Endothelial cell of umbilical vein (primary cell): Measurements from ENCODE around the gene PTAR1. TPM values are rescaled to one million over a fixed set of nuclear protein-coding genes. Genes with fewer than 3 reads are reported as not detected.

ENCODE experiments used
- BruUV-seq: library from RNA; stranded (reverse); fragments of 400-500 nt; replicated peaks from 2 replicates; lab custom pipeline; 2021; lab: Mats Ljungman, UMichigan
- CTCF ChIA-PET: fragments of 300-600, 350-600 bp; sonication (Branson Sonifier 250); formaldehyde crosslinking; loops from one replicate; lab custom pipeline; 2021; ENCODE audit warnings: antibody characterized with exemption, inconsistent platforms; lab: Charles Lee
- POLR2A ChIA-PET: fragments of 300-600, 350-600 bp; sonication (Branson Sonifier 250); formaldehyde crosslinking; loops from one replicate; lab custom pipeline; 2021; ENCODE audit warnings: antibody characterized with exemption, inconsistent platforms; lab: Charles Lee
- DNase-seq: peaks from one replicate; pipeline ENCODE4 v3.0.0-alpha.2; 2011; ENCODE audit warnings: low read depth, low spot score
- FAIRE-seq: peaks from 2 replicates; lab custom pipeline; 2011; peaks lifted over from hg19 to GRCh38; lab: Jason Lieb, UNC
- H2AFZ ChIP-seq: 2 replicates; pipeline ENCODE4 v1.6.0; 2012; ENCODE audit warnings: low read depth, low read length, control low read depth, inconsistent platforms
- H3K27ac ChIP-seq: 2 replicates; pipeline ENCODE4 v1.5.1; 2011; ENCODE audit warnings: low read depth, mild to moderate bottlenecking, control low read depth, low read length, moderate library complexity; ENCODE audit not compliant: insufficient read depth
- H3K27me3 ChIP-seq, 2 experiments: 2 replicates each; pipeline versions ENCODE4 v1.6.0 to v1.6.1; 2011; ENCODE audit warnings: low read length in 2 of 2, mixed read lengths in 1 of 2; ENCODE audit not compliant: control insufficient read depth in 2 of 2, insufficient read depth in 2 of 2
- H3K36me3 ChIP-seq, 2 experiments: 2 replicates in 1 of 2; 3 replicates in 1 of 2; pipeline ENCODE4 v1.5.1; 2011; ENCODE audit warnings: low read length in 2 of 2, mild to moderate bottlenecking in 1 of 2, moderate library complexity in 1 of 2; ENCODE audit not compliant: control insufficient read depth in 2 of 2, insufficient read depth in 2 of 2; ENCODE audit errors: extremely low read depth in 1 of 2
- H3K4me1 ChIP-seq: 3 replicates; pipeline ENCODE4 v1.5.1; 2011; ENCODE audit warnings: mild to moderate bottlenecking, low read length; ENCODE audit not compliant: control insufficient read depth, insufficient read depth; ENCODE audit errors: extremely low read depth
- H3K4me2 ChIP-seq: 2 replicates; pipeline ENCODE4 v1.6.1; 2011; ENCODE audit warnings: low read length, control low read depth, mixed read lengths; ENCODE audit not compliant: insufficient read depth
- H3K4me3 ChIP-seq, 3 experiments: fragments of 200-600 bp in 1 of 3; sonication (generic), shearing (Covaris generic) in 1 of 3; replicated peaks in 1 of 3; 2 replicates each; pipeline ENCODE4 v1.5.1; 2011 to 2016; ENCODE audit warnings: control low read depth in 3 of 3, low read length in 3 of 3, mild to moderate bottlenecking in 2 of 3, inconsistent platforms in 1 of 3, low read depth in 1 of 3, moderate library complexity in 1 of 3; ENCODE audit not compliant: insufficient read depth in 1 of 3
- H3K79me2 ChIP-seq: 2 replicates; pipeline ENCODE4 v1.6.0; 2012; ENCODE audit warnings: low read length, inconsistent platforms; ENCODE audit not compliant: control insufficient read depth, insufficient read depth
- H3K9ac ChIP-seq: replicated peaks from 2 replicates; pipeline ENCODE3; 2011; ENCODE audit warnings: low read length, control low read depth; ENCODE audit not compliant: insufficient read depth; ENCODE audit errors: extremely low read depth
- H3K9me1 ChIP-seq: replicated peaks from 3 replicates; pipeline ENCODE4 v1.6.0; 2011; ENCODE audit warnings: mild to moderate bottlenecking, low read length; ENCODE audit not compliant: control insufficient read depth, insufficient read depth; ENCODE audit errors: extremely low read depth
- H3K9me3 ChIP-seq: replicated peaks from 2 replicates; pipeline ENCODE4 v1.5.1; 2012; ENCODE audit warnings: low read length, inconsistent platforms; ENCODE audit not compliant: control insufficient read depth, insufficient read depth
- H4K20me1 ChIP-seq: replicated peaks from 2 replicates; pipeline ENCODE3; 2011; ENCODE audit warnings: mild to moderate bottlenecking, low read length; ENCODE audit not compliant: control insufficient read depth, insufficient read depth; ENCODE audit errors: extremely low read depth
- CTCF ChIP-seq, 2 donors: IDR thresholded peaks; 1 replicate in 1 of 2; 2 replicates in 1 of 2; pipeline ENCODE4 v1.5.1; 2011; ENCODE audit warnings: low read length in 2 of 2, mild to moderate bottlenecking in 2 of 2, moderate library complexity in 2 of 2, control low read depth in 1 of 2, inconsistent platforms in 1 of 2, low read depth in 1 of 2; ENCODE audit not compliant: insufficient read depth in 1 of 2; ENCODE audit errors: extremely low read depth in 1 of 2
- EZH2 ChIP-seq: IDR thresholded peaks from 2 replicates; pipeline ENCODE4 v1.6.1; 2012; ENCODE audit warnings: borderline replicate concordance, low read depth, mild to moderate bottlenecking, moderate library complexity, low read length, inconsistent platforms; ENCODE audit not compliant: severe bottlenecking
- FOS ChIP-seq: IDR thresholded peaks from 2 replicates; pipeline ENCODE4 v1.6.1; 2011; ENCODE audit warnings: mild to moderate bottlenecking, low read length, moderate library complexity, borderline replicate concordance; ENCODE audit not compliant: insufficient read depth
- GATA2 ChIP-seq: IDR thresholded peaks from 2 replicates; pipeline ENCODE4 v1.7.0; 2011; ENCODE audit warnings: low read depth, mild to moderate bottlenecking, moderate library complexity, mixed read lengths, low read length; ENCODE audit not compliant: insufficient read length, insufficient read depth
- JUN ChIP-seq: IDR thresholded peaks from 2 replicates; pipeline ENCODE4 v1.6.1; 2011; ENCODE audit warnings: borderline replicate concordance, low read depth; ENCODE audit not compliant: insufficient read length, insufficient read depth
- MAX ChIP-seq: IDR thresholded peaks from 2 replicates; pipeline ENCODE4 v1.6.1; 2011; ENCODE audit not compliant: insufficient read depth, insufficient read length
- MYC ChIP-seq: IDR thresholded peaks from one replicate; pipeline ENCODE4 v1.6.1; 2011; ENCODE audit warnings: mild to moderate bottlenecking, low read depth, low read length
- POLR2A ChIP-seq: IDR thresholded peaks from 2 replicates; pipeline ENCODE4 v1.6.1; 2012; ENCODE audit warnings: low read depth, mild to moderate bottlenecking, control low read depth, low read length
- POLR2AphosphoS5 ChIP-seq: IDR thresholded peaks from 2 replicates; pipeline ENCODE4 v1.6.1; 2012; ENCODE audit warnings: low read depth, mild to moderate bottlenecking, control low read depth, low read length, moderate library complexity; ENCODE audit not compliant: insufficient read depth
- dilution Hi-C: fragments of 300-500 bp; cut with MboI; formaldehyde crosslinking; loops from one replicate; pipeline ENCODE4 v1.15.0; 2019; ENCODE audit warnings: low sequenced_read_pairs; ENCODE audit not compliant: extremely low pct_ligation_motif_present
- intact Hi-C: fragments of 100-400 bp; cut with micrococcal nuclease; formaldehyde crosslinking; loops from one replicate; pipeline ENCODE4 v1.10.0; 2022
- polyA plus RNA-seq, 4 experiments: library from polyadenylated mRNA; depleted of rRNA in 3 of 4; stranded (reverse) in 3 of 4; unstranded in 1 of 4; fragments of >200 nt; gene quantifications; 2 replicates each; pipeline versions ENCODE4 v1.2.1 to v1.2.3, GENCODE V29; 2011 to 2012; ENCODE audit warnings: missing spikeins in 1 of 4
- total RNA-seq: library from RNA; stranded (reverse); gene quantifications from 2 replicates; pipeline ENCODE4 v1.2.3, GENCODE V29; 2021

PTAR1 gene
- total and polyA plus RNA-seq, 2 donors (not counting 3 experiments of a cell fraction or from before 2014, with no cell fraction given), result 8.1 to 46.8 TPM

GRCh38 chr9:69719983-69720382 lies 39.8 kb downstream of the PTAR1 start:
- H2AFZ ChIP-seq, result no peak overlapping the region
- TF ChIP-seq POLR2AphosphoS5 (no peak), POLR2A (no peak), MAX (no peak), JUN (no peak), FOS (no peak), MYC (no peak), CTCF (IDR thresholded peaks at IDR 0.05; ENCODE audit: extremely low read depth in 1 of 2, insufficient read depth in 1 of 2, low read depth in 1 of 2, low read length in 2 of 2) (no peak), GATA2 (no peak), EZH2 (no peak)
- no peaks in the 10 kb centered on the region for H3K4me1 ChIP-seq
- no peaks in the 10 kb centered on the region for H3K9me3 ChIP-seq
- FAIRE-seq (no peak), DNase-seq (no peak)
- dilution Hi-C loops, result no loop called here
- H3K4me3 ChIP-seq, result no peak overlapping the region
- H3K9ac ChIP-seq, result no peak overlapping the region
- intact Hi-C loops, result no loop called here
- H3K79me2 ChIP-seq, result no peaks in the 10 kb centered on the region
- no peaks in the 10 kb centered on the region for H3K27me3 ChIP-seq
- ChIA-PET POLR2A (no interaction called here), CTCF (interaction anchor here (1.5 kb wide), 1 partner anchor 27 kb away, joined by 5 read pairs; no protein-coding TSS in a partner anchor)
- no peak overlapping the region for H3K27ac ChIP-seq
- H3K9me1 ChIP-seq, result no peaks in the 10 kb centered on the region
- no peaks in the 10 kb centered on the region for H4K20me1 ChIP-seq
- no peak overlapping the region for H3K4me2 ChIP-seq
- H3K36me3 ChIP-seq, result peaks cover 2 to 3% of the 10 kb centered on the region in 2 experiments
- BruUV-seq, result no TSS peak
